ENCODE data around the gene NECTIN4.

- no peak for TF ChIP-seq CTCF (IDR thresholded peaks at IDR 0.05)
- TF ChIP-seq POLR2A (IDR thresholded peaks at IDR 0.05): no peak
- TF ChIP-seq EP300 (IDR thresholded peaks at IDR 0.05): no peak
Observed at GRCh38 chr1:161054232-161054631, 35.1 kb downstream of the NECTIN4 start.
